Lower leg skin (tissue), 3 donors: Measurements from ENCODE around the gene PRKCZ.

Source experiments
- POLR2A ChIP-seq, 2 donors: fragments of 450-650 bp; IDR thresholded peaks; one replicate each; pipeline ENCODE4 v1.6.1; 2016 to 2017; ENCODE audit warnings: antibody characterized with exemption in 2 of 2, mild to moderate bottlenecking in 1 of 2, moderate library complexity in 1 of 2
- TF ChIP-seq, protein P1 (sequence below), 3 donors: fragments of 450-650 bp; IDR thresholded peaks; one replicate each; pipeline ENCODE4 v1.5.1; 2016; ENCODE audit warnings: antibody characterized with exemption in 3 of 3, mild to moderate bottlenecking in 3 of 3, moderate library complexity in 2 of 3

DNA sequence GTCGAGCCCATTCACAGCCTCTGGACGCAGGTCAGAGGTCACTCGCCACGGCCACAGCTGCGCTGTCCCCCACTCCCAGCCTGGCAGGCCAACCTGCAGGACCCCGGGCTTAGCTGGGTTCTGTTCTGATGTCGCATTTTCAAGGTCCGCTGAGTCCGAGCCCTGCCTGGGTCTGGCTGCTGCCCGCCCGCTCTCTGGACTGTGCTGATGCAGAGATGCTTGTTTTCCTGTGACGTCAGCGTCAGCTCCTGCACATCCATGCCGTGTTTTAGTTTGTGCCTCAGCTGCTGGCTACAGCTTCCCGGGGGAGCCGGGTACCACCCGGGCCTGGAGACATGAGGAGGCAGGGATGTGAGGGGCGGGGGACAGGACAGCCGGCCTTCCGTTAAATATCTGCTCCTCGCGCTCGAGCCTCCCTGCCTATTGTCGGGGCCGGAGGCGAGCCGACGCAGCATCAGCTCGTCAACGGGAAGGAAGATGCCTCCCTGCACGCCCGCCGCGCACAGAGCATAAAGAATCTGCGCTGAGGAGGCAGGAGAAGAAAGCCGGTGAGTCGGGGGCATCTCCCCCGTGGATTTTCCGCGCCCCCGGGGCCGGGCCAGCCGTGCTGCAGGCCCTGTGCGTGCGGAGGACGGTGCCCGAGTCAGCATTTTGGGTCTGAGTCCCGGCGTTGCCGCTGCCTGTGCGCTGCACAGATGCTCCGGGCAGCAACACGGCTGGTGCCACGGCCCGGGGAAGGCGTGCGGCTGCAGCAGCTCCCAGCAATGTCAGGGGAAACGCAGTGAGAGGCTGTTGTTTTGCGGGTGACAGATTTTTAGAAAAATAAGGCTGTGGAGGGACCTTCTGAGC, 23.4 kb downstream of the PRKCZ start:
- TF ChIP-seq, protein P1, sequence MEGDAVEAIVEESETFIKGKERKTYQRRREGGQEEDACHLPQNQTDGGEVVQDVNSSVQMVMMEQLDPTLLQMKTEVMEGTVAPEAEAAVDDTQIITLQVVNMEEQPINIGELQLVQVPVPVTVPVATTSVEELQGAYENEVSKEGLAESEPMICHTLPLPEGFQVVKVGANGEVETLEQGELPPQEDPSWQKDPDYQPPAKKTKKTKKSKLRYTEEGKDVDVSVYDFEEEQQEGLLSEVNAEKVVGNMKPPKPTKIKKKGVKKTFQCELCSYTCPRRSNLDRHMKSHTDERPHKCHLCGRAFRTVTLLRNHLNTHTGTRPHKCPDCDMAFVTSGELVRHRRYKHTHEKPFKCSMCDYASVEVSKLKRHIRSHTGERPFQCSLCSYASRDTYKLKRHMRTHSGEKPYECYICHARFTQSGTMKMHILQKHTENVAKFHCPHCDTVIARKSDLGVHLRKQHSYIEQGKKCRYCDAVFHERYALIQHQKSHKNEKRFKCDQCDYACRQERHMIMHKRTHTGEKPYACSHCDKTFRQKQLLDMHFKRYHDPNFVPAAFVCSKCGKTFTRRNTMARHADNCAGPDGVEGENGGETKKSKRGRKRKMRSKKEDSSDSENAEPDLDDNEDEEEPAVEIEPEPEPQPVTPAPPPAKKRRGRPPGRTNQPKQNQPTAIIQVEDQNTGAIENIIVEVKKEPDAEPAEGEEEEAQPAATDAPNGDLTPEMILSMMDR (IDR thresholded peaks at IDR 0.05) = no peak
- TF ChIP-seq POLR2A (IDR thresholded peaks at IDR 0.05) = no peak
